DMS53 (cell line): ENCODE measurements around the gene ATP8B4.
"Not testable (repeated sequence)": the region's sequence is repeated elsewhere in the genome, so short reads cannot be mapped to it uniquely, and the experiment has no call there.

Experiments used
- DNase-seq: peaks from one replicate; lab custom pipeline; 2025; lab: John Stamatoyannopoulos, UW

ATP8B4 gene

GRCh38 chr15:50017522-50017921 lies 101.5 kb downstream of the ATP8B4 start:
- no peak for DNase-seq

- DNase-seq, result no peak
These were observed 102.1 kb downstream of the ATP8B4 start for GRCh38 chr15:50016951-50017350.

- no peak for DNase-seq
These were observed 106.2 kb downstream of the ATP8B4 start for GRCh38 chr15:50012790-50013189.

- peak; percentile 25 for DNase-seq
These were observed 109.4 kb downstream of the ATP8B4 start for GRCh38 chr15:50009634-50010033.

GRCh38 chr15:50003786-50004334 lies 115.2 kb downstream of the ATP8B4 start:
- peak; percentile 88 for DNase-seq

- no peak for DNase-seq
These were observed 127.4 kb downstream of the ATP8B4 start for GRCh38 chr15:49991587-49991986.

- no peak for DNase-seq
These were observed 128.0 kb downstream of the ATP8B4 start for GRCh38 chr15:49990835-49991545.

- DNase-seq, result no peak
These were observed 129.5 kb downstream of the ATP8B4 start for GRCh38 chr15:49989498-49989897.

GRCh38 chr15:49988766-49989165 lies 130.3 kb downstream of the ATP8B4 start:
- no peak for DNase-seq

- no peak for DNase-seq
These were observed 131.1 kb downstream of the ATP8B4 start for GRCh38 chr15:49987896-49988295.

GRCh38 chr15:49987198-49987785 lies 131.7 kb downstream of the ATP8B4 start:
- DNase-seq, result no peak

- no peak for DNase-seq
These were observed 132.7 kb downstream of the ATP8B4 start for GRCh38 chr15:49986326-49986725.

GRCh38 chr15:49985463-49985862 lies 133.6 kb downstream of the ATP8B4 start:
- DNase-seq, result no peak

- DNase-seq, result no peak
These were observed 134.6 kb downstream of the ATP8B4 start for GRCh38 chr15:49984436-49984835.

GRCh38 chr15:49982584-49982983 lies 136.4 kb downstream of the ATP8B4 start:
- DNase-seq, result no peak

- no peak for DNase-seq
These were observed 139.2 kb downstream of the ATP8B4 start for GRCh38 chr15:49979705-49980382.

- DNase-seq, result no peak
These were observed 140.9 kb downstream of the ATP8B4 start for GRCh38 chr15:49978121-49978520.

- no peak for DNase-seq
These were observed 141.7 kb downstream of the ATP8B4 start for GRCh38 chr15:49977306-49977705.

GRCh38 chr15:49964551-49964950 lies 154.5 kb downstream of the ATP8B4 start:
- no peak for DNase-seq

- no peak for DNase-seq
These were observed 155.0 kb downstream of the ATP8B4 start for GRCh38 chr15:49964061-49964460.

GRCh38 chr15:49963033-49963772 lies 155.8 kb downstream of the ATP8B4 start:
- not testable (repeated sequence) for DNase-seq

GRCh38 chr15:49962044-49962602 lies 156.9 kb downstream of the ATP8B4 start:
- DNase-seq, result no peak
